DMS 273 (cell line): ENCODE measurements around the gene TDRD7.
"Not testable (repeated sequence)": the region's sequence is repeated elsewhere in the genome, so short reads cannot be mapped to it uniquely, and the experiment has no call there.

Source experiments
- DNase-seq: peaks from one replicate; lab custom pipeline; 2025; ENCODE audit not compliant: unreplicated experiment; lab: John Stamatoyannopoulos, UW

Gene TDRD7

DNA sequence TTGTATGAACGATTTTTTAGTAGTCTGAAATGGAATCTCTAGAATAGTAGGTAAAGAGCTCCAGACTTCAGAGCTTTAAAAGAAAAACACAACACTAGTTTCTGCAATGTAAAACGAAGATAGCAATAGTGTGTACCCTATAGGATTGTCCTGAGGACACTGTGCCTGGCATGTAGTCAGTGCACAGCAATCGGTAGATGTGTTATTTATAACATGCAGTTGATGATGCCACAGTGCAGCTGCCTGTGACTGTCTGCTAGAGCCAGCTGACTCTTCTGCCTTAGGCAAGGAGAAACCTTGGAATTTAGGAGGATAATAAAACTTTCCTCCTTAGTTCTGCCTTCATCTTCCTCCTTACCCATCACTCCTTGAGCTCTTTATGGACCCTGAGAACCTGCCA, 61.8 kb downstream of the TDRD7 start:
- DNase-seq = no peak

DNA sequence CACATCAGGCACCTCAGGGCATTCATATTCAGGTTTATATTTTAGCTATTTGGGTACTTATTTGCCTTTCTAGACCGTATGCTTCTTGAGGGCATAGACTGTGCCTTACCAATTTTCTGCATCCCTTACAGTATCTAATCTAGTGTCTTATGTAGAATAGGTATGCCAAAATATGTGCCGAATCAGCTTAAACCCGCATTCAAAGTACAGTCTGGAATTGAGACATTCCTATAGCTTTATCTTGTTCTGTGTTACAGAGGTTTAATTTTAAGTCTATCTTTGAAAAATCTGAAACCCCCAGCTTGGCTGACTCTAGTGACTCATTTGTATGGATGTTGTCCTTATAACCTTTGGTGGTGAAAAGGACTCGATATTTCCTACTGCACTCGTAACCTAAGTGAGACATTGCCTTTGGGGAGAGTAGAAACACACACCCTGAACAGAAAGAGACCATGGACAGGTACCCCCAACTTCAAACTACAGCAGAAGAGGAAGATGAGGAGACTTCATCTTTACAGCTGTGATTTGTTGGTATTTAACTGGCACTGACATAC, 62.6 kb downstream of the TDRD7 start:
- no peak for DNase-seq

DNA sequence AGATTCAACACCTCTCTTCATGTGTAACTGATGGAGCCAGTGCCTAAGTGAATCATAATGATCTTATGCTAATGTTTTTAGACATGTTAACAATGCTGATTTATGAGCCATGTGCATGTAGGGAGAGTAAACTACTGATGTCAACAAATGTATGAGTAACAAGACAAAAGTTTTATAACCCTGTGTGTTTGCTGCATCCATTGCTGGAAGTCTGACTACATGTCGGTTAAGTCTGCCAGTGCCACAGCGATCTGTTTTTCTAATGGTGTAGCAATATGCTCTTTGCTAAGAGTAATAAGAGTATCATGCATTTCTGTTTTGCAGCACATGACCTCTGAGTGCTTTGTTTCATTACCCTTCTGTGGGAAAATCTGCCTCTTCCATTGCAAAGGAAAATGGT, 63.2 kb downstream of the TDRD7 start:
- DNase-seq = no peak

DNA sequence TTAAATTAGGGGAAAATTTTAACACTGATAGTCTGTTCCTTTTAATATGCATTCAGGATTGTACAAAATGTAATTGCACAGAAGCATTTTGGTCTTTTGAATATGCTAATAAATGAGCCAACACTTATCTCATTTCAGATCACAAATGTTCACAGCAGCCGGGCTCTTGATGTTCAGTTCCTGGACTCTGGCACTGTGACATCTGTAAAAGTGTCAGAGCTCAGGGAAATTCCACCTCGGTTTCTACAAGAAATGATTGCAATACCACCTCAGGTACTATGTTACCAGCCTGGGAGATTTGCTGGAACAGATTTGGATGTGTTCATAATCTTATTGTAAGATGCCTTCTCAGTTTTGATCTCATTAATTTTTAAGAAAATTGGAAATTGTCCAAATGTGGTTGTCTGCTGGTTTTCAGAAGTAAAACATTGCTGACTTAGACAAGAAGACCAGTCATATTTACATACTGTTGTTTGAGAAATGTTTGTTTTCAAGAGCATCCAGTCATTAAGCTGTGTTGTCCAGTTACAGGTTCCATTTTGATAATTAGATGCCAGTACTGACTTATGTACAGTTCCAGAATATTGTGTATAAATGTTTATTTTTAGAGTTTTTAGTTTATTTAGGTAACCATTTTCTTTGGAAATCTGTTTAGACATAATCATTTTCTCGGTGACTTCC, 66.5 kb downstream of the TDRD7 start:
- DNase-seq = peak; percentile 23

DNA sequence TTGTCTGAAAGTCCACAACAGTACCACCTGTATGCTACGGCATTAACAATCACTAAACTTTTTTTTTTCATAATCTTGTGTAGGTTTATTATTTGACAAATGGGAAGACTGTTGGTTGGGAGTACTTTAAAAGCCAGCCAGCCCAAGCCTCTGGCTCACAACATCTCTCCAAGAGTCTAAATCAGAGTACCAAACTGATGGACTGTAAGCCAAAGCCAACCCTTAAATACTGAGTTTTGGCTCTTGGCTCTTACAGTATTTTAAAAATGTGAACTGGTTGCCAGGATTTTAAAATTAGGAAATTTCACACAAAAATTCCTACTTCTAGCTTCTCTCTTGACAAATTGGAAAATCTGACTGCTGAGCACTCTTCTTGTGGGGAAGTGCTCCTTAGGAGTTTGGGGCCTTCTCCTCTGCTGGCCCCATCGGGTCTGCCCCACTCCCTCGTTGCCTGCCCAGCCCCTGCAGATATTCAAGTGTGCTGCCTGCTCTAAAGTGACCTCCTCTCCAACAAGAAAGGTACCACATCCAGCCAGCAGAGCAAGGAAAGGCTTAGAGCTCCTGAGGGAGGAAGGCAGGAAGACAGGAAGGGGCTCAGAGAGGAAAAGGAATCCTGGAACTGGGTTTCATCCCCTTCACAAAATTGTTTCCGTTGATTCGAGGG, 67.7 kb downstream of the TDRD7 start:
- no peak for DNase-seq

DNA sequence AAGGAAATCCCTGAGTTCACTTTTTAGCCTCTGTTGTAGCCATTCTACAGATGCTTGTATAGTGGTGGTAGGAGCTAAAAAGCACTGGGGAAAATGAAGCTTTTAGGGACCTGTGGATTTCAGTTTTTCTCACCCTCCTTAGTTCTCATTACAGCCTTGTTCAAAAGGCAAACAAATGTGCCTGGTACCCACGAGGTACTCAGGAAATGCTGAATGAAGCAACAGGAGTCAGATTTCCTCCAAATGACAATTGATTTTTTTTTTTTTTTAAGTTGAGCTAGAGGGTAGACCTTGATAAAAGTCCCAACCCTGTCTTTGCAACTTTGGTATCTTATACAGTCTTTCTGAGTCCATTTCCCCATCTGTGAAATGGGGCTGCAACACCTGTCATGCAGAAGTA, 68.3 kb downstream of the TDRD7 start:
- no peak for DNase-seq

DNA sequence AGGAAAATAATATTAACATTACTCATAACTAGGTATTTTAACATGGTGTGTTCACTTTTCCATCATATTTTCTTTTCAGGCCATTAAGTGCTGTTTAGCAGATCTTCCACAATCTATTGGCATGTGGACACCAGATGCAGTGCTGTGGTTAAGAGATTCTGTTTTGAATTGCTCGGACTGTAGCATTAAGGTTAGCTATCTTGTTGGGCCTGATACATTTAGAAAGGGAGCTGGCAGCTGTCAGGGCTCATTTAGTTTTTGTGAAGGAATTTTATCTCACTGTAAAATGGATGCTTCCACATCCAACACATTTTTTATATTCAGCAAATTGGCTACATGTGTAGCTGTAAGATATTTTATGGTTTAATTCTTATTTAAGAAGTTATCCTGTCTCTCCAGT, 68.9 kb downstream of the TDRD7 start:
- no peak for DNase-seq

DNA sequence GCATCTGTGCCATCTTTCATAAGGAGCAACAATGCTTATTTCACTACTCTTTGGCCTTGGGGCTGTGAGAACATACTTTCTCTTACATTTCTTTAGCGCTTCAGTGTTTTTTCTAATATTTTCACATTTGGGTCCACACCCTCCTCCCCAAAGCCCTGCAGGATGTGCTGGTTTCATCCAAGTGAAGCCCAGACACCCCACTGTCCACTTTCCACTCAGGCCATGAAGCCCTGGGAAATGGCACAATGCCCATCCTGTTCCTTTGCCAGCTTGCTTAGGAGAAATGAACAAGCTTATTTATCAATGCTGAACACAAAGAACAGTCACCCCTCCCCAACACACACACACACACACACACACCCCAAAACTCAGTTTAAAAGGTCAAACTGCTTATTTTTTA, 72.2 kb downstream of the TDRD7 start:
- no peak for DNase-seq

DNA sequence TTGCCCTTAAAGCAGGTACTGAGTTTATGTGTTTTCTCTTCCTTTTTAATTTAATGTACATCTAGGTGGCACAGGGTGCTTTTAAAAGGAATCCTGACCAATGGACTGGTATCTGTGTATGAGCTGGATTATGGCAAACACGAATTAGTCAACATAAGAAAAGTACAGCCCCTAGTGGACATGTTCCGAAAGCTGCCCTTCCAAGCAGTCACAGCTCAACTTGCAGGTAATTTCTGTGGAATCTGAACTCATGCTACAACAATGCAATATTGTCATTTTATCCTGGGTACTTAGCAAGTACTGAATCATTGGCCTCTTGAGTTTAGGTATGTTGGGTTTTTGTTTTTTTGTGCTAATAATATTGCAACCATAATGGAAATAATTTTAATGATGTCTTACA, 75.2 kb downstream of the TDRD7 start:
- DNase-seq = peak; percentile 19

DNA sequence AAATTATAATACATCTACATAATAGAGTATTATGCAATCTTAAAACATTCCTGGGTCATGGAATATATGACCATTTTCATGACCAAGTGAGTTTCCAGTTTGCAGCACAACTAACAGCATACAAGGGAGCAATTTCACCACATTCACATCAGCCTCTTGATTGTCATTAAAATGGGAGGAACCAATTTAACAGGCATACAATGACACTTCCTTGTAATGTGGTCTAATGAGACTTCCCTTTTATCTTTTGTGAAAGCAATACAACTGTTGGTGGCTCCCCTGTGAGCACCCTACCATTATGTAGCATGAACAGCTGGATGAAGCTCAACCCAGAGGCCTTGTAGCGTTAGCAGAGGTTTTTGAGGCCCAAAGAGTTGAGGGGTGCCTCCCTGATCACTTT, 76.0 kb downstream of the TDRD7 start:
- DNase-seq = no peak

DNA sequence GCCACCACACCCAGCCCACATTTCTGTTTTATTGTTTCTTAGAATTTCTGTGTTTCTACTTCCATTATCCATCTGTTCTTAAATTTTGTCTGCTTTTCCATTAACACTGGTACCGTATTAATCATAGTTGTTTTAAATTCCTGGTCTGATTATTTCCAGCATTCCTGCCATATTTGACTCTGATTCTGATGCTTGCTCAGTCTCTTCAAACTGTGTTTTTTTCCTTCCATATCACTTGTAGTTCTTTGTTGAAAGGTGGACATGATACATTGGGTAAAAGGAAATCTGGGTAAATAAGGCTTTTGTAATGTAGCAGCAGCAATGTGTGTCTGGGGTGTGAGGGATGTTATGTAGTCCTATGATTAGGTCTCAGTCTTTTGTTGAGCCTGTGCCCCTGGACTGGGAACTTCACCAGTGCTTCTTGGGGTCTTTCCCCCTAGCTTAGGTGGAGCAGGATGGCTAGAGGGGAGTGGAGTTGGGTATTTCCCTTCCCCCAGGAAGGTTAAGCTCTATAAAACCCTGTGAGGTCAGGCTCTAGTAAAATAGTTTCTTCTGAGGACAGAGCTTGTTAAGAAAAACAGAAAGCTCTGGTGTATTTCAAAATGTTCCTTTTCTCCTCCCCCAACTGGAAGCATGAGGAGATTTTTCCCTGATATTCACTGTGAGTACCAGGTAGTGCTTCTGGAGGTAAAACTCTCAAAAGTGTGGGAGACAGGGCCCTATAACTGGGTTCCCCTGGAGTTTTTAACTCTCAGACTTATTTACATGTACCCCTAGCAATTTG, 79.5 kb downstream of the TDRD7 start:
- no peak for DNase-seq

DNA sequence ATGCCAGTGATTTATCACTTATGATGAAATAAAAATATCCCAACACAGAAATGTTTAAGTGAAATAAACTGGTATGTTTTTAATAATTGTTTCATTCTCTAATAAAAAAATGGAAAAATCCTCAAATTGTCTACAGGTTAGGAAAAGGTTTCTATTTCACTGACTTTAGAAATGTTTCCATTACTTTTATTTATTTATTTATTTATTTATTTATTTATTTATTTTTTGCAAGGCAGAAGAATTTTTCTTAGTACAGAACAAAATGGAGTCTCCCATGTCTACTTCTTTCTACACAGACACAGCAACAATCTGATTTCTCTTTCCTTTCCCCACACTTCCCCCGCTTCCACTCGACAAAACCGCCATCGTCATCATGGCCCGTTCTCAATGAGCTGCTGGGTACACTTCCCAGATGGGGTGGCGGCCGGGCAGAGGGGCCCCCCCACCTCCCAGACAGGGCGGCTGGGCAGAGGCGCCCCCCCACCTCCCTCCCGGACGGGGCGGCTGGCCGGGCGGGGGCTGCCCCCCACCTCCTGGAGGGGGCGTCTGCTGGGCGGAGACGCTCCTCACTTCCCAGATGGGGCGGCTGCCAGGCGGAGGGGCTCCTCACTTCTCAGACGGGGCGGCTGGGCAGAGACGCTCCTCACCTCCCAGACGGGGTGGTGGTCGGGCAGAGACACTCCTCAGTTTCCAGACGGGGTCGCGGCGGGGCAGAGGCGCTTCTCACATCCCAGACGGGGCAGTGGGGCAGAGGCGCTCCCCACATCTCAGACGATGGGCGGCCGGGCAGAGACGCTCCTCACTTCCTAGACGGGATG, 85.9 kb downstream of the TDRD7 start:
- DNase-seq = not testable (repeated sequence)

DNA sequence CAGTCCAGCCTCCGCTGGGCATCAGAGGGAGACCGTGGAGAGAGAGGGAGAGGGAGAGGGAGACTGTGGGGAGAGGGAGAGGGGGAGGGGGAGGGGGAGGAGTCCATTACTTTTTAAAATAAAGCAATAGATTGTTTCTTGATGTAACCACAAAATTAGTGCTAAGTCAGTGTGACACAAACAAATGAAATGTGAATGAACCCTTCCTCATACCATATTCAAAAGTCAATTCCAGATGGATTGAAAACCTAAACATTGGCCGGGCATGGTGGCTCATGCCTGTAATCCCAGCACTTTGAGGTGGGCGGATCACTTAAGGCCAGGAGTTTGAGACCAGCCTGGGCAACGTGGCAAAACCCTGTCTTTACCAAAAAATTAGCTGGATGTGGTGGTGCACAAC, 87.0 kb downstream of the TDRD7 start:
- not testable (repeated sequence) for DNase-seq

DNA sequence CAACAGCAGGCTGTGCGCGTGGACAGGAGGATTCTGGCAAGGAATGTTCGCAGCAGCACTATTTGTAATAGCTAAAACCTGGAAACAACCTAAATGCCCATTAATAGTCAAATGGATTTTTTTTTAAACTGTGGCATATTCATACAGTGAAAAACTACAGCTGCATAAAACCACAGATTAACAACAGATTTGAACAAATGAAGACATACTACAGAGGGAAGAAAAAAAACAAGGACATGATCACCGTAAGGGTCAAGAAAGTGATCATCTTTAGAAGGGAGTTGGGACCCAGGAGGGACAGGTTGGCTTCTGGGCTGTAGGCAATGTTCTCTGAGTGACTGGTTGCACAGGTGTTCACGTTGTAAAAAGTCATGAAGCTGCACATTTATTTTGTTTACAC, 88.4 kb downstream of the TDRD7 start:
- no peak for DNase-seq

DNA sequence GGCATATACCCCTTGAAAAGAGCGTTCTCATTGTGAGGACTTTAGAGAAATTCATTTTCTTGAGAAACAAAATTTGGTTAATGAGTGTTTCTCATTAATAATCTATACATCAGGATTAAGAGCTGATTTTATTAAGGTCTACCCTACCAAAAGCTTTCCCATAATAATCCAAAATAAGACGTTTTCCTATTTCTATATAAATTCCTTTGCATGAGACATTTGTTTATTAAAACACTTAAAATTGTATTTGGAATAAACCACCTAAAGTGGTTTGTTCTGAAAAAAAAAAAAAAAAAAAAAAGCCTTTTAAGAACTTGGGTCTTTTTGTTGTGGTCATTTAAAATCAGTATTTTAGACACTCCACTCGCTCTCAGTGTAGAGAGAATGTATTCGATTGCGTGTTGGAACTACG, 88.9 kb downstream of the TDRD7 start:
- DNase-seq = no peak

DNA sequence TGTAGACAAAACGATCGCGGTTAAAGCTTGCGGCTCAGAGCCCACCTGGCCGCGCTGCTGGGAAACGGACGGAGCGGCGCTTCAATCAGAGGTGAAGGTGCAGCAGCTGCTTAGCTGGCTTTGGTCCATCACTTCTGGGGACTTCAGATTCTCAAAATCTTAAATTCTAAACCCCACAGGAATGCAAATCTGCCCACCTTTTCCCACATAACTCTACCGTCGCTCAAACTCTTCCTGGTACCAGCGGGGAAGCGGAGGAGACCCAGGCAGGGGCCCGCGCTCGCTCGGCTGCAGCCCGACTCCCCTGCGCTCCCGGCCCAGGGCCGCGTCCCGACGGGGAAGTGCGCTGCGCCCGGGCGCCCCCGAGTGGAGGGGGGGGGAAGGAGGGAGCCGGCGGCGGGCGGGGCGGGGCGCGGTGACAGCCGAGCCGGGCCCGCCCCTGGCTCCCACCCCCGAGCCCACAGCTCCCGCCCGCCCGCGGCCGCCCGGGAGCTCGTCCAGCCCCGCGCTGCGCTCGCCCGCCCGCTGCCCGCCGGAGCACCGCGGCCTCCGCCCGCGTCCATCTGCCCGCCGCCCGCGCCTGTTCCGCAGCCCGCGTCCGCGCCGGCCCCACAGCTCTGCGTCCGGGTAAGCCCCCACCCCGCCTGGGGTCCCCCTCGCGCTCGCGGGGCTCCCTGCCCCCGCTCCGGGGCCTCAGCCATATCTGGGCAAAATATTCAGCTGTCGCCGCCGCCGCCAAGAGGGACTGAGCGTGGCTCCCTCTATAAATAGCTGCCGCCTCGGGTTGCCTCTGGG, 89.5 kb downstream of the TDRD7 start, which contains the start of gene TMOD1:
Gene TMOD1 (plus strand): TSS at position 490 of the 795 bp plus-strand sequence. CDS start 22,523 bp downstream, outside the sequence.
- peak; percentile 93 for DNase-seq

DNA sequence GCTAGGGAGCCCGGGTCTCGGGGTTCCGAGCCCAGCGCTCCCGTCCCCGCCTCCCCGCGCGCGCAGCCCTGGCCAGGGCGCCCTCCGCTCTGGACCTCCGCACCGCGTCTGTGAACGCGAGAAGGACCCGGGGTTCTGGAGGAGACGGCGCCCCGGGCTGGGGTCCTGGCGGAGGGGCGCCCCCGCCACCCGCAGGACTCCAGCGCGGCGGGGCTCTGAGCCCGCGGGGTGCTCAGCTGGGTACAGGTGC, 90.0 kb downstream of the TDRD7 start:
- no peak for DNase-seq

DNA sequence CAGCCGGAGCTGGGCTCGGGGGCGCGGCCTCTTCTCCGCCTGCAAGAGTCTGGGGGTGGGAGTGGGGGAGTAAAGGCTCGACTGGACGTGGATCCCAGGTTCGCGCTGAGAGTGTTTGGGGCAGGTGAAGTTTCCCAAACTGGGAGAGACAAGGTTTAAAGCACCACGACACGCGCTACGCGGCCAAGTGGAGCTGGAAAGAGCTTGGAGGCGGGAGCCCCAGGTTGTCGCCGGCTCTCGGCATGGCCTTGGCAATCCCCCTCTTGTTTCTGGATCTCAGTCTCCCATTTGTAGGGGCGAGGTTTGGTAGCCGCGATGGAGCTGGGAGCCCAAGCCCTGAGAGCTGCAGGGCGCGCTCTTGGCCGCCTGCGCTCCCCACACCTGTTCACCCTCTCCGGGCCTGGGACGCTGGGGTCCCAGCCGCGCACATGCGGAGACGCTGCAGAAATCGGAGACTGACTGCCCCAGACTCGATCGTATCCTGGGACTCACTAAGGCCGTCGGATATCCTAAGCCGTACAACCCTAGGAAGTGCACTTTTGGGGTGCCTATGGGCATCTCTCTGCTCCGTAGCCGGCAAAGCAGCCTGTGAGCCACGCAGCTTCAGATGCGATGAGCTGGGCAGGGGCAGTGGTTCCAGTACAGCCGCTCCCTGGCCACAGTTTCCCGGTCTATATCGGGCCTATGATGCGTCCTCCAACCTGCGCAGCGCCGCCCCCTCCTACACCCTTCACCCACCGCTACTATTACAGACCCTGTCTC, 90.5 kb downstream of the TDRD7 start:
- DNase-seq = peak; percentile 60

DNA sequence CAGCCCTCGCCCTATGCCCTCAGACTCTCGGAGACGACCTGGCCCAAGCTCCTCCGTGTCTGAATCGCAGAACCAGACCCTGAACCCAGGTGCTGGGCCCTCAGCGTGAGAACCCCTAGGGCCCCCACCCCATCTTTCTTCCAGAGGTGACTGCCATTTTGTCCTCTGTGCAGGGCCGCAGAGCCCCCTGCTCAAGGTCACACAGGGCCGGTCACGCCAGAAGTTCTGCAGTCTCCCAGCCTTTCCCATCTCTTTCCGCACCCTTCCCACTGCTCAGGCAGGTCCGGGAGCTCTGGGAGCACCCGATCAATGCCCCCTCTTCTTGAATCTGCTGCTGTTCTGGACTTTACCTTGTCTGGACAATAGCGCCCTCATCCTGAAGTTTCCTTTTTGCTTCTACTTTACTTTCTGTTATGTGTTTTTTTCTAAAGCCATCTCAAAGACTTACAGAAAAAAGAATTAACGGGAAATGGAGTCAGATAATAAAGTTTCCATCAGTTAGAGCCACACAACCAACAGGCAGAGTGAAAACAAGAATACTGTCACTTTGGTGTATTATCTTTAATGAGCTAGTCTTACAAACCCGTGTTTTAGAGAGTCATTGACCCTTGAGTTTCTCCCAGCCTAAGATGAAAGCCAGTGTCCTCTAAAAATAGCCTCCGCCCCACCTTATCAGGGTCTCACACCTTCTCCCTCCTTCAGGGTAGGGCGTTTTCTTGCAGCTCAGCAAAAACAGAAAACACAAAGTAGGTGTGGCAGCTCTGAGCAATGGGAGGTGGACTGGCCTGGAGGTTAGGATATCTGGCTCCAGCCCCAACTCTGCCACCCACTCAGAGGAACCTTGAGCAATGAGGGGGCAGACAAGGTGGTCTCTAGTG, 91.3 kb downstream of the TDRD7 start:
- DNase-seq = no peak
